ENCODE results near the gene CACNA1D. TPM values are rescaled to one million over a fixed set of nuclear protein-coding genes. Genes with fewer than 3 reads are reported as not detected.

CACNA1D gene
- total RNA-seq, 1 donor from 2014 or later = 6.3 TPM

DNA sequence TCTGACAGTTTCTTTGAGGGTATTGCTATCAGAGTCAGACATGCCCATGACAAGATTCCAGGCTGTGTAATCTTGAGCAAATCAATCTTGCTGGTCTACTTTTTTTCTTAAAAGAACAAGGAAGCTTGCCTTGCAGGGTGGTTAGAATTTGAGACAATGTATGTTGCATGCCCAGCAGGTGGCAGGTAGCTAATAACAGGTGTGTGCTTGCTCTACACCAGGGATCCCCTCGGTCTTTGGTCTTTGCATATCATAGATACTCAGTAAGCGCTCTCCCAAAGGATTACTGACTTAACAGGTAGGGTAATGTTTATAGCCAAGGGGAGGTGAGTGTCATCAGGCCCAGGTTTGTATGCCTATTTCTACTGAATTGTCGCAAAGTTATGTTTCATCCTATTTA, 37.3 kb downstream of the CACNA1D start:
- no peak for DNase-seq (ENCODE audit: low spot score, unreplicated experiment)
- Mint-ChIP-seq H3K36me3 (ENCODE audit: insufficient read depth) (no peaks in the 10 kb centered on the region), H3K4me3 (ENCODE audit: low read depth) (no peak overlapping the region), H3K4me1 (ENCODE audit: low read depth) (peaks cover 3% of the 10 kb centered on the region), H3K27ac (no peak overlapping the region), H3K27me3 (peaks cover 6% of the 10 kb centered on the region), H3K9me3 (ENCODE audit: low read depth) (no peaks in the 10 kb centered on the region)
- peak; percentile 42 for TF ChIP-seq CTCF (IDR thresholded peaks at IDR 0.05; ENCODE audit: unreplicated experiment)

- no peak overlapping the region for H3K4me3 Mint-ChIP-seq (ENCODE audit: low read depth)
- peaks cover 6% of the 10 kb centered on the region for H3K27me3 Mint-ChIP-seq
- H3K9me3 Mint-ChIP-seq (ENCODE audit: low read depth) = no peaks in the 10 kb centered on the region
- DNase-seq (ENCODE audit: low spot score, unreplicated experiment) = no peak
- H3K27ac Mint-ChIP-seq = no peak overlapping the region
- peaks cover 3% of the 10 kb centered on the region for H3K4me1 Mint-ChIP-seq (ENCODE audit: low read depth)
- no peak for TF ChIP-seq CTCF (IDR thresholded peaks at IDR 0.05; ENCODE audit: unreplicated experiment)
- no peaks in the 10 kb centered on the region for H3K36me3 Mint-ChIP-seq (ENCODE audit: insufficient read depth)
Observed at GRCh38 chr3:53533472-53533871, 39.1 kb downstream of the CACNA1D start.

DNA sequence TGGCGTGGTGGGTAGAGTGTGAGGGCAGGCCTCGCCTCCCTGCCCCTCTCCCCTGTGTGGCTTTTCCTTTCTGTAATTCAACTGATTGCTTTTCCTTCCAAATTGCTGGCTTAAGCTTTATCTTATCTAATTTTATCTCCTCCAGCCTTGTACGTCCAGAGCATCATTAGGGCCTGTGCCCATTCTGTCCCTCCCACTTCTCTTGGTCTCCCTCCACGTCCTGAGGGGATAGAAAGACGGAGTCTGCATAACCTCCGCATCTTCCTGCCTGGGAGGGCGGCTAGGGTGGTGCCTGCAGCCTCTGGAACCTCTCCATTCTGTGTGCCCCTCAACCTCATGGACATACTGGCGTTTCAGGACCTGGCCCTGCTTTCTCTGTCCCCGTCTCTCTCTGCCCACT, 39.8 kb downstream of the CACNA1D start:
- H3K4me3 Mint-ChIP-seq (ENCODE audit: low read depth) = no peak overlapping the region
- H3K27ac Mint-ChIP-seq = no peak overlapping the region
- peaks cover 6% of the 10 kb centered on the region for H3K27me3 Mint-ChIP-seq
- H3K4me1 Mint-ChIP-seq (ENCODE audit: low read depth) = peaks cover 3% of the 10 kb centered on the region
- TF ChIP-seq CTCF (IDR thresholded peaks at IDR 0.05; ENCODE audit: unreplicated experiment) = no peak
- no peak for DNase-seq (ENCODE audit: low spot score, unreplicated experiment)
- H3K36me3 Mint-ChIP-seq (ENCODE audit: insufficient read depth) = no peaks in the 10 kb centered on the region
- no peaks in the 10 kb centered on the region for H3K9me3 Mint-ChIP-seq (ENCODE audit: low read depth)

DNA sequence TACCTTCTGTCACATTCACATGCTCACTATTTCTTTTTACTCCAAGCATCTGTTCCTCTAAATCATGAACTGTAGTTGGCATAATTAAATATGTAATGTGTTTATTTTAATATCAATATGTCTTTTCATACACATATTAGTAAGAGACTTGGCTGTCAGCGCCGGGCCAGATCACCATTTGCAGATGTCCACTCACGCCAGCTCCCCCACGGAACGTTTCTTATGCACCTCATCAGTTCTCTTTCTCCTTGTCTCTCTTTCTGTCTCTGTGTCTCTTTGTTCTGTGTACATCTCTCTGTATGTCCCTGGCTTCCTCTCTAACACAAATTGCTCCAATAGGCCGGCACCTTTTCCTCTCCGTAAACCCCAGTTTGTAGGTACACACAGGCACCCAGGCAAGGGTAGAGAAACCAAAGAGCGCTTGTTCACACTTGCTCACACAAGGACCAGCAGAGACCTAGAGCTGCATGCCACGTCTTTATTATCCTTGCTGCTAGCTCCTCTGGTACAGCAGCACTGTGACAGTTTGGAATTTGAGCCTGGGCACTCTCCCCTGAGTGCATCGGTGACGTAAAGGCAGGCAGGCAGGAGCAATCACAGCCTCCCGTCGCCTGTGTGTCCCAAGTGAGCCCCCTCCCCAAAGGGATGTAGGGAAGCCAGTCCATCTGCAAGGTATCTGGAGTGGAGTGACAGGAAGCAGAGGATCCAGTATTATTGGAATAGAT, 40.4 kb downstream of the CACNA1D start:
- H3K4me1 Mint-ChIP-seq (ENCODE audit: low read depth) = peaks cover 3% of the 10 kb centered on the region
- H3K27me3 Mint-ChIP-seq = peaks cover 6% of the 10 kb centered on the region
- no peak for DNase-seq (ENCODE audit: low spot score, unreplicated experiment)
- no peak for TF ChIP-seq CTCF (IDR thresholded peaks at IDR 0.05; ENCODE audit: unreplicated experiment)
- H3K9me3 Mint-ChIP-seq (ENCODE audit: low read depth) = no peaks in the 10 kb centered on the region
- no peak overlapping the region for H3K4me3 Mint-ChIP-seq (ENCODE audit: low read depth)
- no peaks in the 10 kb centered on the region for H3K36me3 Mint-ChIP-seq (ENCODE audit: insufficient read depth)
- H3K27ac Mint-ChIP-seq = no peak overlapping the region

DNA sequence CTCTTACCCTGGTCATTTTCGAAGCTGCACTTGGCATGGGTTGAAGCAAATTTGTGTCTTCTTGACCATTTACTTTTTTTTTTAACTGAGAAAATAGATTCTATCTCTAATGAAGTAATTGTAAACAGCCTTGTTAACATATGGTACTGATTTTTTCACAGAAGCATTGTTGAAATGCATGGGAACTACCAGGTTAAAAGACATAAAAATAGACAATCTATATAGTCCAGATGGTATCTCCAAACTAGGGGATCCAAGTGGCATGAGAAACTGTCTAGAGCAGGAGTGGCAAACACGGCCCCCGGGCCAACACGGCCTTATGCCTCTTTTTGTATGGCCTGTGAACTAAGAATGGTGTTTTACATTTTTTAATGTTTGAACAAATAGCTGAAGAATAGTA, 41.9 kb downstream of the CACNA1D start:
- Mint-ChIP-seq H3K4me3 (ENCODE audit: low read depth) (no peak overlapping the region), H3K27ac (no peak overlapping the region), H3K9me3 (ENCODE audit: low read depth) (no peaks in the 10 kb centered on the region), H3K36me3 (ENCODE audit: insufficient read depth) (no peaks in the 10 kb centered on the region), H3K4me1 (ENCODE audit: low read depth) (peaks cover 3% of the 10 kb centered on the region), H3K27me3 (peaks cover 6% of the 10 kb centered on the region)
- DNase-seq (ENCODE audit: low spot score, unreplicated experiment) = no peak
- TF ChIP-seq CTCF (IDR thresholded peaks at IDR 0.05; ENCODE audit: unreplicated experiment) = no peak

All from progenitor cell of endocrine pancreas (in vitro differentiated cells).